RCC 7860 (cell line): Measurements from ENCODE around the gene TDRD5.

ENCODE experiments used
- DNase-seq: peaks from one replicate; pipeline ENCODE4 v3.0.0-alpha.2; 2015; ENCODE audit warnings: low spot score
- FAIRE-seq: peaks from 2 replicates; lab custom pipeline; 2012; peaks lifted over from hg19 to GRCh38; lab: Jason Lieb, UNC

The TDRD5 gene, protein sequence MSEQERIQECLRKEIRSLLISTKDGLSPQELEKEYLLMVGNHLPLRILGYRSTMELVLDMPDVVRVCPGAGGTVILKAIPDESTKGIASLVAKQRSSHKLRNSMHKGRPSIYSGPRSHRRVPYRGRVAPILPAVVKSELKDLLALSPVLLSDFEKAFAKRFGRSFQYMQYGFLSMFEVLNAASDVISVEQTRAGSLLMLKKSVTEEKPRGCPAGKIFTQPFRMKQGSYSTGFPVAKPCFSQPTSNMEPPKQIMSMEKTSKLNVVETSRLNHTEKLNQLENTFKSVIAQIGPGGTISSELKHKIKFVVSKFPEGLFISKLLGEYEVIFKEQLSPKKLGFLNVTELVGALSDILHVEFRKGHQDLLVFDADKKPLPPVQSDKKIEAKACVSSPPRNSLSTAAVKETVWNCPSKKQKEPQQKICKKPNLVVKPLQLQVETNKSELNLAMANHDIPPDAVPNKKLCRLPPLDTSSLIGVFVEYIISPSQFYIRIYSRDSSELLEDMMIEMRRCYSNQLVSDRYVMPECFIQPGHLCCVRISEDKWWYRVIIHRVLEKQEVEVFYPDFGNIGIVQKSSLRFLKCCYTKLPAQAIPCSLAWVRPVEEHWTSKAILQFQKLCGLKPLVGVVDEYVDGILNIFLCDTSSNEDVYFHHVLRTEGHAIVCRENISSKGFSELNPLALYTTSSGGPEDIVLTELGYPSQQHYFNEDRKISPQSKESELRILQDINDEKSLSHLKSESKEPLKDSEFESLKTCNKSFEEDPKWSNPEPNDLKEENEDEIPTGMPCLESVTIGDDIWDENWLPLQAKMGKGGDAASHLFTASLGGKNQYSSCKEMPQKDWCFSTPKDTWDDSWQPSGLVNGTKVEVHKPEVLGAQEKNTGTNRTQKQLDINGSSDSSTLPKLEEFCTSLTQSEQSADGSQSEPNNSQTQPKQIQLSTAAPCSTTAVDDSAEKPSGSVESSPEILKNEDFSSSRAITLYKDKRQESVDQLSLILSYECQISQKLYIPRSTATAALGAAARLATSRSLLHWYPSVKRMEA

DNA sequence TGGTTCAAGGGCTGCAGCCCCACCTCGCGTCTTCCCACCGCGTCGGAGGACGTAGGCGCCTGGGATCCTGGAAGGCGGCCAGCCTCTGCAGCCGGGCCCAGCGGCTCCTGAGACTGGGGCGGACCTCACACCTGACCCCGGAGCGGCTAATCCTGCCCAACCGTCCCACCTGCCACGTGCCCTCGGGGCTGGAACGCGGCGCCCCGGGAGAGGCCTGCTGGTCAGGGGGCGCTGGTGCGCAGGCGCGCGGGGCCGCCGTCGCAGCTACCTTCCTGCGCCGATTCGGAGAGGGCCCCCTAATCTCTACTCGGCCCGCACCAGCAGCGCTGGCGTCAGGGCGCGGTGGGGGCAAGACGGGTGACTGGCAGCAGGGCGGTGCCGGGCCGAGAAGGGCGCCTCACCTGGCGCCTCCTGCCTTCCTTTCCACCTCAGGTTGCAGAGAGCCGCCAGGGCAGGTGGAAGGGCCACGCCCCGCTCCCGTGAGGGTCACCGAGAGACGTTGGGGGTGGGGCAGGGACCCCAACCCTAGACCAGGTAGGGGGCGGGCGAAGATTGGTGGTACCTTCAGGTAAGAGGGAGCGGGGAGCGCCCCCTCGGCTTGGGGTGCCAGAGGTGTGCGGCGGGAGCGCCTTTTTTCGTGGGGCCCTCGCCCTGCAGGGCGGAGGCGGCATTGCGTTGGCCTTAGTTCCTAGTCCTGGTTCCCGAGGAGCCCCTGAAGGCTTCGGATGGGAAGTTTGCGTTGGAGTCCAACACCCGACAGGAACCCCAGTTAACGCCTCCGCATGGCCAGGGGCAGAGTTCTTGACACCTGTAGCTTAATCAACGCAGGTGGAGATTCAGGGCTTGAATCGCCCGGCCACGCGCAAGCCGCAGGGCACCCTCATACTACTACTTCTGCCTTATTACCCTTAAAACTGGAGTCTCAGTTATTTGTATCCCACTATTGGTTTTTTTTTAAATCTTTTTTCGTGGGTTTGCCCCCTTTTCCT is at the start of gene TDRD5:
Gene TDRD5, plus strand, starts transcription at position 241 of the 989 bp plus-strand sequence. CDS start 784 bp downstream, outside the sequence.
- DNase-seq (no peak), FAIRE-seq (no peak)

DNA sequence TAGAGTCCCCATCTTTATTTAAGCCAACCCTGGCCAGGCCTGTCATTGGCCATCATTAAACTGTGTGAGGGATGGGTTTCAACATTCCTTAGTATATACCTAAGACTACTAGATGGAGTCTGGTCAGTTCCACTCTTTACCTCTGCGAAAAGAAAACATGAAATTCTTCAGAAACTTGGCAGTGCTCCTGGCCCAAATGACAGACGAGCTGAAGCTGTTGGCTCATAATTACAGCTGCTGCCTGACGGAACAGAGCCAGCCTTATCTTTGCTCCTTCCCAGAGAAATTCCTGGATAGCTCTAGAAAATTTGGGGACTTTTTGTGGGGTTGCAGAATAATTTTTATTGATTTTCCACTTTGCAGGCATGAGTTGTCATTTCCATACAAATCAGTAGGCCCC is 46.3 kb upstream of the TDRD5 start:
- no peak for DNase-seq
- FAIRE-seq = no peak

DNA sequence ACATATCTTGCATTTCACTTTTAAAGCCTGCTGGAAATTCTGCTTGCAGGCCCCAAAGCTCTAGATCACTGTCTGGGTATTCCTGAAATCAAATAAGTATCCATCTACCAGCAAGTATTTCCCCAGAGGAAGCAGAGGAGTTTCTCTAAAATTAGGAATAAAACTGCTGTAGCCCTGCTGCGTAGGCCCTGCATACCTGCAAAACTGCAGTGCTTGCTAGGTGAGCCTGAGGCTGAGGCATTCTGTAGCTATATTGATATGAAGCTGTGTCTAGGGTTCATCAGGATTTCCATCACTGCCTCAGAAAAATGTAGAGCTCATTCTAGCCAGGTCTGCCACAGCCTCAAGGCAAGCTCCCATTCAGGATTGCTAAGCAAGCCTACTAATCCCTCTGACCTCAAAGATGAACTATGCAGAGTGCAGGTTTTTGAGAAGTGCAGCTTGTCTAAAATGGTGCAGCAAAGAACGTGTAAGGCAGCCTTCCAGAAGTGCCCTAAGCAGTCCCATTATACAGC is 44.6 kb upstream of the TDRD5 start:
- FAIRE-seq = no peak
- DNase-seq = no peak

DNA sequence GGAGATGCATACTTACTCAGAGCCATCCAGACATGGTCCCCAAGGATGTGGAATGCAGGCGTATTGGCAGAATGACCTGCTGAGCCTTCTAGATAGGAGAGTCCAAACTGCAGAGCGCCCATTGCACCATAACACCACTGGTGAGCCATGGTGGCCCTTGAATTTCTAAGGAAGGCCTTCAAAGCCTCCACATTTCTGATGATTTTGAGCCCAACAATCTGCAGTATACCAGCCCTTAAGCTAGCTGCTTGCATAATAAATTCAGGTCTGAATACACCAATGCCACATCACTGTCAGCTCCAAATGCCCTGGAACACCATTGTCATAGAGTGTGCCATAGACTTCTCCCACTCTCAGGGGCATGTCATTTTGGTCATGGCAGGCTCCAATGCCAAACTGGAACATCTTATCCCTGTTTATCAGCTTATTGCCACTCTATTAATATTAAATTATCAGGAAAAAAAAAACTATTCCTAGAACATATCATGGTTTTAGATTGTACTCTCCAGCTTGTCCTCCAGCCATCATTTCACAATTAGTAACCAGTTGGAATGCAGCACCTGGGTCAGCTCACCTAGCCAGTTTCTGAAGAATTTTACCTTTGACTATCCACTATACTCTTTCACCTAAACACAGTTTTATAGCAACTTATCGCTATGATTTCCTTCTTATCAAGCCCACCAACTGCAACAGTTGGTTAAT is 42.8 kb upstream of the TDRD5 start:
- no peak for FAIRE-seq

DNA sequence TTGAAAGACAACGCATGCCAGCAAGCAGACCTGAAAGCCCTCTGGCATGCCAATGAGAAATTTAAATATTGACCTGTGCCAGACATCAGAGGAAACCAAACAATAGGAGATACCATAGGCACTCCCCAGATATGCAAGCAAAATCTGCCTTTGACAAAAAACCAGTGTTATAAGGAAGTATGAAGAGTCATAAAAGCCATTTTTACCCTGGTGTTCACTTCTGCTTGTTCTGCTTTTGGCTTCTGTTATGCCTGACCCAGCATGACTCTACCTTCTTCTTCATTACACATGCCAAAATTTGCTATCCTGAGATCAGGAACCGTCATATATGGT is 42.3 kb upstream of the TDRD5 start:
- no peak for FAIRE-seq
- no peak for DNase-seq

More for the DNA sequence above, 42.8 kb upstream of the TDRD5 start:
- no peak for DNase-seq

DNA sequence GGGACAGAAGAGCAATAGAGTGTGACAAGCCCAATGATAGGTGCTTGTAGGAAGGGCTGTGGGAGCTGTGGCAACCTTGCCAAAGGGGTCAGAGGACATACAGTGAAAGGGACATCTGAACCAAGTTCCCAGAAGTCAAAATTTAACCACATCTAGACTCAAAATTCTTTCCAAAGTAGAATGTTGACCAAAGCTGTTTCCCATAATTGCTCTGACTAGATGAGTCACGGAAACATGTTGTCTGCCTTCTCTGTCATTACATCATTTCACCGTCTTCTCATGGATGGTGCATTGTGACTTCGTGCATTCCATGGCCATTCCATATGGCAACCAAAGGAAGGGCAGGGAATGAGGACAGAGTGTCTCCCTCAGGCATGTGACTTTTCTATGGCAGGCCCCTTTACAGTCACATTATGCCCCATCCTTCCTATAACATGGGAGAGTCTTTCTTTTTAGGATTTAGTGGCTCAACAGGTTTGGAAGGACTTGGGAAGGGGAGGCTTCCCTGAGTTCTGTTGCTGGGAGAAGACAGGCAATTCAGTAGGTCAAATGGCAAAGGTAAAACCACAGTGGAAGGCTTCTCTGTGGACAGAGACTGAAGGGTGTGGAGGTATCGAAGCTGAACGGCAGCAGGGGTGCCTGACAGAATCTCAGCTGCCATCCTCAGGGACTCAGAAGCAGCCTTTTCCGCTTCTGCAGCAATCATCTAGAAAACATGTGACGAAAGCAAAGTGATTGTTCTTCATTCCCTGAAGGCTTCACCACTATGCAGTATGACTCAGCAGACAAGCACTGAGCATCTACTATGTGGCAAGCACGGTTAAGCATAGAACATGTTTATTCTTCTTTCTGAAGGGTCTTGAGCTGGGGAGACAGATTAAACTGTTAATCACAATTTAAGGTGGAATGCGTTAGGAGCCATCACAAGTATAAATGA is 40.6 kb upstream of the TDRD5 start:
- DNase-seq (peak; percentile 57), FAIRE-seq (no peak)

DNA sequence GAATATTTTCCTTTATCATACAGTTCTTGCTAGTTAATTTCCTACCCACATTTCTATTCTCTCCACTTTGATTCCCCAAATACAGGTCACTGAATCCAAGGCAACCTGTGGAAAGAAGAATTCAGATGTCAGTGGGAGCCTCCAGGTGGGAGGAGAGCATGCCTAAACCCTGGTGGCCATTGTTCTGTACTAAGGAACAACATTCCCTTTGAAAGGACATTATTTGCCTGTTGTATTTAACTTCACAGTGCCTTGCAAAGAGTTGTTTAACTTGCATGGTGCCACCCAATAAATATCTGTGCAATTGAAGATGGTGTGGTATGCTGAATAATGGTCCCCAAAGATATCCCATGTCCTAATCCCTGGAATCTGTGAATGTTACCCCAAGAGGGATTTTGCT is 37.2 kb upstream of the TDRD5 start:
- FAIRE-seq (no peak), DNase-seq (no peak)

DNA sequence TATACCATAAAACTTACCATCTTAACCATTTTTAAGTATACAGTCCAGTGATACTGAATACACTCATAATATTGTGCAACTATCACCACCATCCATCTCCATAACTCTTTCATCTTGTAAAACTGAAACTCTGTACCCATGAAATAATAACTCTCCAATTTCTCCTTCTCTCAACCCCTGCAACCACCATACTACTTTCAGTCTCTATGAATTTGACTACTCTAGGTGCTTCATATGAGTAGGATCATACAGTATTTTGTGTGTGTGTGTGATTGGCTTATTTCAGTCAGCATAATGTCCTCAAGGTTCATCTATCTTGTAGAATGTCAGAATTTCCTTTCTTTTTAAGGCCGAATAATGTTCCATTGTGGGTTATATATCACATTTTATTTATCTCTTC is 33.6 kb upstream of the TDRD5 start:
- FAIRE-seq = no peak

DNA sequence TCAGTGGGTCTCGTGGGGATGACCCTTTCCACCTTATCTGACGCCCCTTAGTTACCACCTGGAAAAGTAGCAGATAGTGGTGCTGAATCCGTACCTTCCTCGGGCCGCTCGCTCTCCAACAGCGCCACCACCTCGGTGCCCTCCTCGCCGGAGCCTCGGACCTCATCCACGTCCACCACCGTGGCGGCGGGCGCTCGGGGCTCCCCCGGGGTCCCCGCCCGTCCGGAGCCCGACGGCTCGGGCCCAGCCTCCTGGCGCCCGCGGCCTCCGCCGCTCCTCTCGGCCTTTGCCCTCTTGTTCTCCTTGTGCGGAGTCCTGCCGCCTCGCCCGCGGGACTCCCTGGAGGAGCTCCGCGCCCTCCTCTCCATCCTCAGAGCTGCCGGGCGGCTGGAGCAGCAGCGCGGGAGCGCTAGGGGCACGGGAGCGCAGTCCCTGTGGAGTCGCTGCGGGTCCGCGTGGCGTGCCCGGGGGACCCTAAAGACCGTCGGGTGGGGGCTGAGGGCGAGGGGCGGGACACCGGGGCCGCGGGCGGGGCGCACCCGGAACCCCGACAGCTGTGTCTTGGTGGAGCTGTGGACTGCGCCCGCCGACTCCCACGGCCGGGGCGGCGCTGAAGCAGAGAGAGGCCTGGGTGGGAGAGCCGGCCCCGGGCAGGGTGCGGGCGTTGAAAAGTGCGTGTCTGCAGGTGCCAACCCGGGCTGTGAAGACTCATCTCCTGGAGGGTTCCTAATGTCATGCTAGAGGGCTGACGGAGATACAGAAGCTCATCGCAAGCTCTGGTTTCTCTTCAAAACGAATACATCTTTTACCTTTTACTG is 15.9 kb upstream of the TDRD5 start, which contains the start of gene NPHS2:
Gene NPHS2, minus strand, starts transcription at position 452 of the 818 bp plus-strand sequence. Its CDS starts 84 bp downstream, at position 368.
- no peak for FAIRE-seq
- DNase-seq = no peak

More for the DNA sequence above, 33.6 kb upstream of the TDRD5 start:
- DNase-seq = no peak

DNA sequence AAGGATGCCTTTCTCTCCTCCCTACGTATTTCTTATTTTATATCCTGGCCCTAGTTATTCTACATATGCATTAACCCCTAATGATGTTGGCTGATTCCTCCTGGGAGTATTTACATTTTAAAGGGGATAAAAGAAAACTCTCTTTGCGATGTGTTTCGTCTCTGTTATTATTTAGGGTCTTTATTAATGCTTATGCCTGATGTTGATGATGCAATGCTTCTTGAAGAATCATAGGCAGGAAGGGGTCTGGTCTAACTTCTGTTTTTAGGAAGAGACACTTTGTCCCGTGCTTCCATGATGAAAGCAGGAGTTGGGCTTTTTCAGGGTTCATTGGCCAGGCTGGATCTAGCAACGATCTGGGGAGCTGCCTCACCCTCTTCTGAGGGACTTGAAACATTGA is 15.1 kb upstream of the TDRD5 start:
- DNase-seq (no peak), FAIRE-seq (no peak)

DNA sequence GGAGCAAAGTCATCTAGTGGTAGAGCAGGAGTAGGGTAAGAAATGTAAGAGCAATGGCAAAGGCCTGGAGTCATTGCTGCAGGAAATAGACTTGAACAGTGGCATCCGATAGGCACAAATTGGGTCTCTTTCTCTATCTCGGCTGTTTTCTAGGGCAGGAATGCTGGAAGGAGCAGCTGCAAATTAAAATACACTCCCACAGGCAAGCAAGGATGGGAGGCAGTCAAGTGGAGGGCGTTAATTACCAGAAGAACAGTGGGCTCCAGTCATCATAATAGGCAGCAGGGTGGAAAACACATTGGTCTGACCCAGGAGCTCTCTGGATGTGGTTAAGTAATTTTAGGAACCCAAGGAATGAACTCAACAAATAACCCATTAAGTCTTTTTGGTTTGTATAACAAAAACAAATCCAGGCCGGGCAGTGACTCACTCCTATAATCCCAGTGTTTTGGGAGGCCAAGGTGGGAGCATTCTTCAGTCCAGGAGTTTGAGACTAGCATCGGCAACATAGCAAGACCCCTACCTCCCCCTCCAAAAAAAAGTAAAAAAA is 7.8 kb upstream of the TDRD5 start:
- no peak for DNase-seq
- FAIRE-seq = no peak

DNA sequence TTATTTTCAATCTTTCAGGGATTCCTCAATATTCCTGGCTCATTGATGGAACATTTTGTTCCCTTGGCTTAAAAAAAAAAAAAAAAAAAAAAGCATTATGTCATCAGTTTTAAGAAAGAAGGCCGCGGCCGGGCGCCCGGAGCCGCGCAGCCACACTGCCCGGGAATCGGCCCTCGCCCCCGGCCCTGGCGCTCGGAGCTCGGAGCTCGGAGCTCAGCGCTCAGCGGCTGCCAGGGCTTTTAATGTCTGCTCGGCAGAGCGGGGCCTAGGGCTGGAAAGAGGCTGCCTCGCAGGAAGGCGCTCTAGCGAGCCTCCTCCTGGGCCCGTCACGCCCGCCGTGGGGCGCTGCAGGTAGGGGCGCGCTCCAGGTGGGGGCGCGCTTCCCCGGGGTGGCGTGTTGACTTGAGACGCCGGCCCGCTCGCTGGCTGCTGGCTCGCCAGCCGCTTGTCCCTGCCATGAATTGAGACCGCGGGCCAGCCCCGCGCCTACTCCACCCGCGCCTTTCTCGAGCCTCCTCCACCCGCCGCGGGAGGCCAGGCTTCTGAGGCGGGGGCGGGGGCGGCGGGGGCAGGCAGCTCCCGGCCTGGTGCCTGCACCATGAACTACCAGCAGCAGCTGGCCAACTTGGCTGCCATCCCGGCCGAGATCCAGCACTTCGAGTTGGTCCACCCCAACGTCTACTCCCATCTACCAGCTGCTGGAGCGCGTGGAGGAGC is 5.4 kb upstream of the TDRD5 start:
- FAIRE-seq (no peak), DNase-seq (no peak)

DNA sequence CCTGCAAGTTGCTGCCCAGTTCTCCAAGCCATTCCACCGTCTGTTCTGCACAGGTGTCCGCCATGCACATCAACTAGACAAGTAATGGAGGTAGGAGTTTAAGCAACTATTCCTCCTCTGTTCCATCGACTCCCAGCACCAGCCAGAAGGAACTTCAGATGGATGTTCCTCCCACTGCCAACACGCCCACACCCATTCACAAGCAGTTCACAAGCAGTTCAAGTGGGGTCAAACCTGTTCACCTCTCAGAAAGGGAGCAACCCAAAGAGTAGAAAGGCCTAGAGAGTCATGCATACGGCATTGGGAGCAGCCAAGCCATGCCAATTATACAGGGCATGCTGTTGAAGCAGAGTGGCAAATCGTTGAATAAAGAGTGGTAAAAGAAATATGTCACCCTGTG is 4.3 kb upstream of the TDRD5 start:
- FAIRE-seq = no peak
- DNase-seq = no peak

DNA sequence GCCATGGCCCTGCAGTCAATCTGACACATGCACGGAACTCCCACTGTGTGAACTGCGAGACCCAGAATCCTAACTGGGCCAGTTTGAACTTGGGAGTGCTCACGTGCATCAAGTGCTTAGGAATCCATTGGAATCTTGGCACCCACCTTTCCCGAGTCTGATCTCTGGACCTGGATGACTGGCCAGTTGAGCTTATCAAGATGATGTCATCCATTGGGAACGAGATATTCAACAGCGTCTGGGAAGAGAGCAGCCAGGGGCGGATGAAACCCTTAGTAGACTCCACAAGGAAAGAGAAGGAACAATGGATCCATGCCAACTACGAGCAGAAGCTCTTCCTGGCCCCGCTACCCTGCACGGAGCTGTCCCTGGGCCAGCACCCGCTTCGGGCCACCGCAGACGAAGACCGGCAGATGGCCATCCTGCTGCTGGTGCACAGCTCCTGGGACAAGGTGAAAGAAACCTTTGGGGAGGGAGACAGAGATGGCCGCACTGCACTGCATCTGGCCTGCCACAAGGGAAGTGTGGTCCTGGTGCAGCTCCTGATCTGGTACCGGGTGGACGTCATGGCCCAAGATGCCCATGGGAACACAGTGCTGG is 3.1 kb upstream of the TDRD5 start:
- DNase-seq (peak; percentile 11), FAIRE-seq (no peak)

DNA sequence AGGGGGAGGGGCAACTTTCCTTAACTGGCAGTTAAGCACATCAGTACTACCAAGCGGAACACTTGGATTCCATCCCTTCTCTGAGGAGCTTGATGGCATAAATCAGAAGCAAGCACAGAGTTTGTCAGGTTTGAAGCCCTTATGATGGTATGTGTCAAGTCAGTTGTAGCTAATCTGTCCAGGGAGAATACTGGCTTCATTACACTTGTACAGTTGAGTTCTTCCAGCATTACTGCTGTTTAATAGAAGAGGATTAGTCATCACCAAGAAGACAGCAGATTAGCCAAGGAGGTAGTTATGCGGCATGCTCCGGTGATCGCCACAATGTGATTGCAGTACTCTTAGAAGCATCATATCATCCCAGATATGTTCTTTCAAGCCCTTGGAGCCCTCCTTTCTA is 2.1 kb upstream of the TDRD5 start:
- peak; percentile 70 for DNase-seq
- peak; percentile 17 for FAIRE-seq

DNA sequence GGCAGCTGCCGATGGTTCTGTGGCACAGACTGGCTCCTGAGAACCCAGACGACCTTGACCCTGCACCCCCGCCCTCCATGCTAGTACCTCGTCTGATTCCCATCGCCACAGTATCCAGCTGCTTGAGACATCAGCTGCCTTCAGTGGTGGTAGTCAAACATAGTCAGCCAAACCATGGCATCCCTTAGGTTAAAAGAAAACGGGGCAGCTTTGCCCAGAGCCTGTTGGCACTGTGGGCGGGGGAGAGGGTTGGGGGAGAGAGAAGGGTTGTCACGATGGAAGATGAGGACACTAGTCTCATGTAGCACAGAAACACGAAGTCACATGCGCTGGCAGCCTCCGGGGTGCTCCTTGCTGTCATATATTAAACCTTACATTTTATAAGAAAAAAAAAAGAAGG is 961 bp upstream of the TDRD5 start:
- FAIRE-seq (no peak), DNase-seq (no peak)
